Fibroblast of lung (primary cell): ENCODE results near the gene SMOC2.

Experiments used
- EZH2 ChIP-seq: IDR thresholded peaks from 2 replicates; pipeline ENCODE4 v1.5.1; 2012; ENCODE audit warnings: low read length, control low read depth, mild to moderate bottlenecking; ENCODE audit errors: missing control alignments
- TF ChIP-seq, protein P1 (sequence below), 2 donors: IDR thresholded peaks in 1 of 2; conservative IDR thresholded peaks in 1 of 2; 1 replicate in 1 of 2; 2 replicates in 1 of 2; pipeline ENCODE4 v1.5.1; 2011 to 2012; ENCODE audit warnings: low read length in 2 of 2, control low read depth in 1 of 2, inconsistent platforms in 1 of 2, low read depth in 1 of 2, mild to moderate bottlenecking in 1 of 2

DNA sequence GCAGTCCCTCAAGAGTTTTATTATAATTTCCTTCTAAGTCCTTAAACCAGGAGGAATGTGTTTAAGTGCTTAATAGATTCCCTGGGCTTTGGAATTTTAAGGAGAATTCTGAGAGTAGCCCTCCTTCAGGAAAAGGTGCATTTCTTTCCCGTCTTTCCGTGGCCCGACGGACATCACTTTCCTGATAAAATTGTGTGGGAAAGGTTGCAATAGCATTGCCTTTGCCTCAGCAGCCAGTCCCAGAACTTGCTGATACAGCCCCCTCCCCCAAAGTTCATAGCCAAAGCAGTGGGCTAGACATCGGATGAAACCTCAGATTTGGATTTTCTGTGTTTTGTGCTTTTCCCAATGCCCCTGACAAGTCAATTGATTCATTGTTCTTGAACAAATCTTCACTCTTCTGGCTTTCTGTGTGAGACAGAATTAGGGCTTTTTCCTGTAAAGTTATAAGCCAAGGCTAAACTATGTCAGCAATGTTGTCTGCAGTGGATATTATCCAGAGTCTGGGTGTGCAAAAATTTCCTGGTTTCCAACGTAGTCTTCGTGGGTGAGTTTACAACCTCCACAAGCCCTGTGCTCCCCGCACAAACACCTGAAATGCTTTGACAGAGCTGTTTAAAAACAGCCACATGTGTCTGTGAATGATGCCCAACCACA, 1.1 kb upstream of the SMOC2 start:
- TF ChIP-seq EZH2 = no peak
- TF ChIP-seq, protein P1, sequence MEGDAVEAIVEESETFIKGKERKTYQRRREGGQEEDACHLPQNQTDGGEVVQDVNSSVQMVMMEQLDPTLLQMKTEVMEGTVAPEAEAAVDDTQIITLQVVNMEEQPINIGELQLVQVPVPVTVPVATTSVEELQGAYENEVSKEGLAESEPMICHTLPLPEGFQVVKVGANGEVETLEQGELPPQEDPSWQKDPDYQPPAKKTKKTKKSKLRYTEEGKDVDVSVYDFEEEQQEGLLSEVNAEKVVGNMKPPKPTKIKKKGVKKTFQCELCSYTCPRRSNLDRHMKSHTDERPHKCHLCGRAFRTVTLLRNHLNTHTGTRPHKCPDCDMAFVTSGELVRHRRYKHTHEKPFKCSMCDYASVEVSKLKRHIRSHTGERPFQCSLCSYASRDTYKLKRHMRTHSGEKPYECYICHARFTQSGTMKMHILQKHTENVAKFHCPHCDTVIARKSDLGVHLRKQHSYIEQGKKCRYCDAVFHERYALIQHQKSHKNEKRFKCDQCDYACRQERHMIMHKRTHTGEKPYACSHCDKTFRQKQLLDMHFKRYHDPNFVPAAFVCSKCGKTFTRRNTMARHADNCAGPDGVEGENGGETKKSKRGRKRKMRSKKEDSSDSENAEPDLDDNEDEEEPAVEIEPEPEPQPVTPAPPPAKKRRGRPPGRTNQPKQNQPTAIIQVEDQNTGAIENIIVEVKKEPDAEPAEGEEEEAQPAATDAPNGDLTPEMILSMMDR (conservative IDR thresholded peaks at IDR 0.05 in 1 of 2, IDR thresholded peaks at IDR 0.05 in 1 of 2; ENCODE audit: low read depth in 1 of 2, low read length in 2 of 2) = no peak
